ACHN (cell line): Measurements from ENCODE around the gene SCFD2.
"Not testable (repeated sequence)": the region's sequence is repeated elsewhere in the genome, so short reads cannot be mapped to it uniquely, and the experiment has no call there.

Experiments
- DNase-seq: peaks from one replicate; pipeline ENCODE4 v3.0.0-alpha.2; 2015
- in situ Hi-C: cut with HindIII; loops from 2 replicates; pipeline ENCODE4 v1.10.0; 2017; ENCODE audit warnings: low sequenced_read_pairs, low pct_ligation_motif_present, low pct_unique_long_range_greater_than_20kb

Gene SCFD2

GRCh38 chr4:53280846-53281245 is 85.0 kb downstream of the SCFD2 start:
- in situ Hi-C loops = no loop called here

GRCh38 chr4:53274609-53275268 is 91.1 kb downstream of the SCFD2 start:
- in situ Hi-C loops = no loop called here
- no peak for DNase-seq

More at GRCh38 chr4:53280846-53281245, 85.0 kb downstream of the SCFD2 start:
- no peak for DNase-seq

GRCh38 chr4:53273726-53274125 is 92.1 kb downstream of the SCFD2 start:
- in situ Hi-C loops = no loop called here
- DNase-seq = no peak

DNA sequence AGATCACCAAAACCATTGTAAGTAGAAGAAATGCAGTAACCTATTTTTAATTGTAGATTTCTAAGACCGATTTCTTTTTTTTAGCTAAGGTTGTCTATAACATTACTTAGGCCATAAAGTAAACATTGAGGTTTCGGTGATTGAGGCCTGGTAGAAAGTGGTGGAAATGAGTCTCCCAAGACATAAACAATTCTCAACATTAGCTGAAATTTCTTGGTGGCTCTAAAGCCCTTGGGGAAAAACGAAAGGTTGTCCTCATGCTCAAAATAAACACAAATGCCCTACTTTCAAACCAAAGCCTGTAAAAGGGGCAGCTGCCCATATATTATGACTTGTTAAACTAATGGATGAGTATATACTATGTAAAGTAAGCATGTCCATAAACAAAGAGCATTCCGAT is 98.8 kb downstream of the SCFD2 start:
- in situ Hi-C loops = no loop called here
- no peak for DNase-seq

DNA sequence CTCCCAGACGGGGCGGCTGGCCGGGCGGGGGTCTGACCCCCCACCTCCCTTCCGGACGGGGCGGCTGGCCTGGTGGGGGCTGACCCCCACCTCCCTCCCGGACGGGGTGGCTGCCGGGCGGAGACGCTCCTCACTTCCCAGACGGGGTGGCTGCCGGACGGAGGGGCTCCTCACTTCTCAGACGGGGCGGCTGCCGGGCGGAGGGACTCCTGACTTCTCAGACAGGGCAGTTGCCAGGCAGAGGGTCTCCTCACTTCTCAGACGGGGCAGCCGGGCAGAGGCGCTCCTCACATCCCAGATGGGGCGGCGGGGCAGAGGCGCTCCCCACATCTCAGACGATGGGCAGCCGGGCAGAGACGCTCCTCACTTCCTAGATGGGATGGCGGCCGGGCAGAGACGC is 109.9 kb downstream of the SCFD2 start:
- DNase-seq, in situ Hi-C loops: not testable (repeated sequence)

DNA sequence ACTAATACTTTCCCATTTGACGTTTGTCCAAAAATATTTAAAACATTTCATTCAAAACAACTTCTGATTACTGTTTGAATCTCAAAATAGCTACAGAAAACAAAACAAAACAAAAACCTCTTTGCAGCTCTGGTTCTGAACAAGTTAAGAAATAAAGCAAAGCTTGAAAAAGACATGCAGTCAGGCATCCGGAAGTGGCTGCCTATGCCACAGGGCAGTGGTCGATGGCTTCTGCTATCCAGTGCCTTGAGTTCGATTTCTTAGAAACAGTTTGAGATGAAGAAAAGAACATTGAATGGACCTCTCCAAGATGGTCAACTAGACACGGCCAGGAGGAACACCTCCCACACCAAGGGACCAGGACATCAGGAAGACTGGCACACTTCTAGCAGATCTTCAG is 125.3 kb downstream of the SCFD2 start:
- in situ Hi-C loops = no loop called here
- DNase-seq = no peak

- in situ Hi-C loops, DNase-seq: not testable (repeated sequence)
These were observed 127.5 kb downstream of the SCFD2 start for GRCh38 chr4:53238352-53238751.

DNA sequence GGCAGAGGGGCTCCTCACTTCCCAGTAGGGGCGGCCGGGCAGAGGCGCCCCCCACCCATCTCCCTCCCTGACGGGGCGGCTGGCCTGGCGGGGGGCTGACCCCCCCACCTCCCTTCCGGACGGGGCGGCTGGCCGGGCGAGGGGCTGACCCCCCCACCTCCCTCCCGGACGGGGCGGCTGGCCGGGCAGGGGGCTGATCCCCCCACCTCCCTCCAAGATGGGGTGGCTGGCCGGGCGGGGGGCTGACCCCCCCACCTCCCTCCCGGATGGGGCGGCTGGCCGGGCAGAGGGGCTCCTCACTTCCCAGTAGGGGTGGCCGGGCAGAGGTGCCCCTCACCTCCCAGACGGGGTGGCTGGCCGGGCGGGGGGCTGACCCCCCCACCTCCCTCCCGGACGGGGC is 128.1 kb downstream of the SCFD2 start:
- in situ Hi-C loops, DNase-seq: not testable (repeated sequence)

DNA sequence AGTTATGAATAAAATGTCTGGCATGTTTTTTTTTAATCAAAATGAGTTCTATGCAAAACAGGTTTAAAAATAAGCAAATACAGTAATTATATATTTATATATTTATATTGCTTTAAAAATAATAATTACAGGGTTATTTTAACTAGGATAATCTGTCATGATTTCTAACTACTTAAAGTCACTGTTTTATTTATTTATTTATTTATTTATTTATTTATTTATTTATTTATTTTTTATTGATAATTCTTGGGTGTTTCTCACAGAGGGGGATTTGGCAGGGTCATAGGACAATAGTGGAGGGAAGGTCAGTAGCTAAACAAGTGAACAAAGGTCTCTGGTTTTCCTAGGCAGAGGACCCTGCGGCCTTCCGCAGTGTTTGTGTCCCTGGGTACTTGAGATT is 129.2 kb downstream of the SCFD2 start:
- DNase-seq, in situ Hi-C loops: not testable (repeated sequence)

DNA sequence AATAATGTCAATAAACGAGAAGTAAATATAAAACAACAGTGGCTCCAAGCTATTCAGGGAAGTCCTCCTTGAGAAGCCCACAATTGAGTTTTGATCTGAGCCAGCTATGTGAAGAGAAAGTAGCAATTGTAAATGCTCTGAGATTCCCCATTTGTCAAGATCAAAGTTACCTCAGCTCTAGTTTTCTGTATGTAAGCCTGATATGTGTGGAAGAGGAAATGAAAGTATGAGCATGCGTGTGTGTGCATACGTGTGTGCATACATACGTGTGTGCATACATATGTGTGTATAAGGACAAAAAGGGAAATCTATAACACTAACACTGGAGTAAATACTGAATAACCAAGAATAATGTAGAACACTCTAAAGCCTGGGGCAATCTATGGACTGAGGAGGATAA is 130.3 kb downstream of the SCFD2 start:
- DNase-seq = no peak
- in situ Hi-C loops = no loop called here

GRCh38 chr4:53234669-53235068 is 131.2 kb downstream of the SCFD2 start:
- in situ Hi-C loops = no loop called here
- no peak for DNase-seq

DNA sequence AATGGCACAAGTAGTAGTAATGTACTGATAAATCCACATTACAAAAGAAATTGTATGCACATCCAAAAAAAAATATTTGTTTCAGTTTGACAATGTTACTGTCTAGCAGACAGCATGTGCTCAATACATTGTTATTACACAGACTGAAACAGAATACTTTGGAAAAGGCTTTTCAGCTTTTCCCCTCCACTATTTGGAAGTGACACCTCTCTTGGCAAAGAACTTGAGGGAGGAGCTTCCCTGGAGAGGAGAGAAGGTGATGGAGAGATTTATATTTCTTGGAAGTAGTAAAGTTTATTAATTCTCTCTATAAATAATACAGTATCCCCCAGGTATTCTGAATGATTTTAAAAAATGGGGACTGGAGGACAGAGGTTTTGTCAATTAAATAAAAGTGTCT is 131.8 kb downstream of the SCFD2 start:
- no peak for DNase-seq
- in situ Hi-C loops = no loop called here

DNA sequence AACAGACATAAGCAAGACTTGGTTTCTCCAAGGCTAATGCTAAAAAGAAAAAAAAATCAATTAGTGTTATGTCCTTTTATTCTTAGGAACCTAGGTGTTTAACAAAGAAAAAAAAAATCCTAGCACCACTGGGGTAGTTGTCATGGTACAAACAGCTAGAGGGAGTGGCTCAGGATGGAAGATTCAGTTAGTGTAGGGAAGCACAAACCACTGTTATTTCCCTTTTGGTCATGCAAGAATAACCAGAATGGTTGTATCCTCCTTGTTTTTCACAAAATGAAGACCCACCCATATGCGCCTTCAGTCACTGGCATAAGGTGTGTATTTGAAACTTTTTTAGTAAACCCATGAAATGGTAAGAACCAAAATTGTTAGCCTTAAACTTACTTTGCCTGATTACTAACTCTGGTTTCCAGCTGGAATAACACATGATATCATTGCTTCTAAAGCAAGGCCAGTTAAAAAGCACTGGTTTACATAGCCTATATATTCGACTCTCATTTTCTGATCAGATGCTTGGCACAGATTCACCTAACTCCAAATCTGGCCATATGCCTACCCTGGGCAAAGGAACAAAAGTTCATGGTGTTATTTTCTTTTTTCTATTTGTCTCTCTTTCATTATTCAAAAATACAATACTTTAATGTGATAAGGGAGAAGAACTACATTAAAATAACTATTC is 132.6 kb downstream of the SCFD2 start:
- in situ Hi-C loops = no loop called here
- no peak for DNase-seq

GRCh38 chr4:53232371-53232770 is 133.5 kb downstream of the SCFD2 start:
- no peak for DNase-seq
- in situ Hi-C loops = no loop called here

GRCh38 chr4:53228036-53228435 is 137.8 kb downstream of the SCFD2 start:
- DNase-seq = no peak
- in situ Hi-C loops = no loop called here

GRCh38 chr4:53227451-53227850 is 138.4 kb downstream of the SCFD2 start:
- DNase-seq = no peak
- in situ Hi-C loops = no loop called here

DNA sequence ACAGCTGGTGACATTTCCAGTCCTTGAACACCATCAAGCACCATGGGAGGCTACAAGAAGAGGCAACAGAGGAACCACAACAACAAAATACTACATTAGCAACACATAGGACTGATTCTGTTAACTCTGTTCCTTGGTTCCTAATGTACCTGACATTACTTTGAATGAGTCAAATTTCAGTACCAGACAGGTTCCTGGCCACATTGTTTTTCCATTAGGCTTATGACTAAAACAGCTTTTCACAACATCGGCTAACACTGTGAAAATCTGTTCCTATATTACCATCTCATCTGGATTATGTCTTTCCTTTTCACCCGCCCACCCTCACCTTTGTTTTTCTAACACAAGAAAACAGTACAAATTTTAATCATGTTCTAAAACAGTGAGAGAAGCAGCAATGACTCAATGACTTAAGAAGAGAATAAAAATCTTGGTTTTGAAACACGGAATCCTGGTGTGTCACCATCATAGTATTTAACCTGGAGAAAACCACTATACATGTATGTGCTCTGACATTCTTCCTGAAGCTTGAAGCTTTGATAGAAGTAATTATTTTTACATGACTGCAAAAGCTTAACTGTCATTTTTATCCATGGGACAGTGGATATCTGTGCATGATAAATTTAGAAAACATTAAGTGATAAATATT is 143.9 kb downstream of the SCFD2 start:
- no peak for DNase-seq
- in situ Hi-C loops = no loop called here

DNA sequence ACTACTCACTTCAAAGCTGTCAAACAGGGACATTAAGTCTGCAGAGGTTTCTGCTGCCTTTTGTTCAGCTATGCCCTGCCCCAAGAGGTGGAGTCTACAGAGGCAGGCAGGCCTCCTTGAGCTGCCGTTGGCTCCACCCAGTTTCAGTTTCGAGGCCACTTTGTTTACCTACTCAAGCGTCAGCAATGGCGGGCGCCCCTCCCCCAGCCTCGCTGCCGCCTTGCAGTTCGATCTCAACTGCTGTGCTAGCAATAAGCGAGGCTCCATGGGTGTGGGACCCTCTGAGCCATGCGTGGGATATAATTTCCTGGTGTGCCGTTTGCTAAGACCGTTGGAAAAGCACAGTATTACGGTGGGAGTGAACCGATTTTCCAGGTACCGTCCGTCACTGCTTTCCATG is 146.7 kb downstream of the SCFD2 start:
- in situ Hi-C loops, DNase-seq: not testable (repeated sequence)

GRCh38 chr4:53208753-53209152 is 157.1 kb downstream of the SCFD2 start:
- no peak for DNase-seq
- in situ Hi-C loops = no loop called here

DNA sequence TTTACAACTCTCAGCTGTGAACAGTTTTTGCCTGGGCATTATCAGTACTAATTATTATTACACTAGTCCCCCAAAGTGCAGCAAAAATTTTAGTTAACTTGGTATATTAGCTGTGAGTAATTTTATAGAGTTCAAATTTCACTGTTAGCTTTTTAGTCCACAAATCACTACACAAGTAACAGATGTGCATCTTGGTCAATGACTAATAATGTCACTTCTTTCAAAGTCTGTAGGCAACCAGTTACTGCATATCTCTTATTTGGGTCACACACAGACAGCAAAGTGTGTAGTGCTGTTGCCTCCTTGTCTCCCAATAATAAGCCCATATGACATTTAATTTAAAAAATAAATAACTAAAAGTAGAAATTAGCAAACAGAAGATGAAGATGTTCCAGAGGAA is 159.9 kb downstream of the SCFD2 start:
- in situ Hi-C loops = no loop called here
- DNase-seq = no peak
